DOHH2 (cell line): ENCODE data around the gene MRPL33.

ENCODE experiments used
- H3F3A ChIP-seq: fragments of 200-600 bp; sonication (generic), shearing (Covaris generic); 2 replicates; pipeline ENCODE4 v1.6.0; 2016; ENCODE audit warnings: antibody characterized with exemption, mild to moderate bottlenecking; ENCODE audit not compliant: control insufficient read depth, insufficient read depth
- H3K27ac ChIP-seq: fragments of 200-600 bp; sonication (generic); 2 replicates; pipeline ENCODE4 v1.5.1; 2014; ENCODE audit warnings: low read depth, mild to moderate bottlenecking, low read length, moderate library complexity
- H3K27me3 ChIP-seq: fragments of 200-600 bp; sonication (generic); 2 replicates; pipeline ENCODE4 v1.6.1; 2014; ENCODE audit warnings: mild to moderate bottlenecking, low read length, mixed read lengths; ENCODE audit not compliant: control insufficient read depth
- H3K36me3 ChIP-seq: fragments of 200-600 bp; sonication (generic); 2 replicates; pipeline ENCODE4 v1.6.1; 2014; ENCODE audit warnings: mild to moderate bottlenecking, low read length, moderate library complexity, mixed read lengths; ENCODE audit not compliant: control insufficient read depth
- H3K4me1 ChIP-seq: fragments of 200-600 bp; sonication (generic); 2 replicates; pipeline ENCODE4 v1.6.1; 2014; ENCODE audit warnings: mild to moderate bottlenecking, low read length, mixed read lengths; ENCODE audit not compliant: control insufficient read depth
- H3K4me2 ChIP-seq: fragments of 200-600 bp; sonication (generic); 2 replicates; pipeline ENCODE4 v1.6.0; 2014; ENCODE audit warnings: mild to moderate bottlenecking, low read length, moderate library complexity
- H3K4me3 ChIP-seq: fragments of 200-600 bp; sonication (generic); 2 replicates; pipeline ENCODE4 v1.5.1; 2014; ENCODE audit warnings: mild to moderate bottlenecking, low read length, mixed read lengths
- H3K79me2 ChIP-seq: fragments of 200-600 bp; sonication (generic); 2 replicates; pipeline ENCODE4 v1.6.1; 2014; ENCODE audit warnings: mild to moderate bottlenecking, low read length, mixed read lengths; ENCODE audit not compliant: control insufficient read depth
- H3K9me2 ChIP-seq: fragments of 200-600 bp; sonication (generic); replicated peaks from 2 replicates; pipeline ENCODE4 v1.6.1; 2014; ENCODE audit warnings: mild to moderate bottlenecking, low read length, mixed read lengths; ENCODE audit not compliant: control insufficient read depth
- H3K9me3 ChIP-seq: fragments of 200-600 bp; sonication (generic); 2 replicates; pipeline ENCODE4 v1.6.1; 2014; ENCODE audit warnings: antibody characterized with exemption, low read length, mixed read lengths; ENCODE audit not compliant: control insufficient read depth, insufficient read depth
- H4K20me1 ChIP-seq: fragments of 200-600 bp; sonication (generic); 2 replicates; pipeline ENCODE4 v1.6.0; 2014; ENCODE audit warnings: low read depth, mild to moderate bottlenecking, antibody characterized with exemption, low read length, moderate library complexity; ENCODE audit not compliant: control insufficient read depth, insufficient read depth
- CTCF ChIP-seq: fragments of 200-600 bp; sonication (generic); IDR thresholded peaks from one replicate; pipeline ENCODE4 v1.5.1; 2014; ENCODE audit warnings: antibody characterized with exemption, mild to moderate bottlenecking, low read depth, low read length; ENCODE audit not compliant: poor library complexity, severe bottlenecking
- EZH2phosphoT487 ChIP-seq: fragments of 200-600 bp; sonication (generic); IDR thresholded peaks from 2 replicates; pipeline ENCODE4 v1.6.1; 2017; ENCODE audit warnings: borderline replicate concordance, mild to moderate bottlenecking, antibody characterized with exemption, low read length, moderate library complexity, mixed read lengths

Gene MRPL33

DNA sequence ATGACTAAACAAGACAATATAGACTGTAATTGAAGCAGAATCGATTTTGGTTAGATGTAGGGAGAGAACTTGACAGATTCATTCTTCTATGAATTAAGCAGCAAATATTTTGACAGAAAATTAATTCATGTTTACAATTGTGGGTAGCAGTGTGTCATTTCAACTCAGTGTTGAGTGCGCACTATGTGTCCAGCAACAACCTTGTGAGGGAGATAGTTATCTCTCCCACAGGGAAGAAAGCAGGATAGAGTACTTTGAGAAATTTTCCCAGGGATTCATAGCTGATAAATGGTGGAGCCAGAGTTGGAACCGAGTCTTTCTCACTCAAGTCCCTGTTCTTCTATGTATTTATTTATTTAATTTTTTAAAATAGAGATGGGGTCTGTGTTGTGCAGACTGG, 5.2 kb downstream of the MRPL33 start:
- H3K4me2 ChIP-seq, result no peak overlapping the region
- no peaks in the 10 kb centered on the region for H3K9me3 ChIP-seq
- no peaks in the 10 kb centered on the region for H3K27me3 ChIP-seq
- peaks cover 11% of the 10 kb centered on the region for H3K4me1 ChIP-seq
- H3K36me3 ChIP-seq, result peaks cover 42% of the 10 kb centered on the region
- H3K27ac ChIP-seq, result no peak overlapping the region
- H3K4me3 ChIP-seq, result no peak overlapping the region
- no peak for TF ChIP-seq EZH2phosphoT487
- no peak for TF ChIP-seq CTCF
- H4K20me1 ChIP-seq, result 0 out of 2 replicates have a peak, but pooled peaks cover 5% of the 10 kb centered on the region
- no peaks in the 10 kb centered on the region for H3K9me2 ChIP-seq
- H3F3A ChIP-seq, result no peaks in the 10 kb centered on the region
- peaks cover 63% of the 10 kb centered on the region for H3K79me2 ChIP-seq

- Histone ChIP-seq H3K27me3 (no peaks in the 10 kb centered on the region), H3K27ac (no peak overlapping the region)
These were observed 8.0 kb downstream of the MRPL33 start for GRCh38 chr2:27779417-27780055.

DNA sequence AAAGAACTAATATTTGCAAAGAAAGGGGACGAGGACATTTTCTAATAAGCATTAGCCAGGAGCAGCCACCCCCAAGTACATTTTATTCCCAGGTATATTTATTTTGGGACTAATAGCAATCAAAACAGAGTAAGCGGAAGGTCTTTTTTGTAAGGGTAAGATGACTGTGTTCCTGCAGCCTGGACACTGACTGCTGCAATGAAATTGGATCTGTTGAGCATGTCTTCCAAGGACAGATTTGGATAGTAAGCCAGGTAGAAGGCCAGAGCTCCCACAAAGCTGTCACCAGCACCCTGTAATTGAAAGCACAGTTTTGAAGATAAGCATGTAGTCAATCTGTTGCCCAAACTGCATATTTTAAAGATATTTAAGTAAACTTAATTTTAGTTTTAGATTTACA, 10.0 kb downstream of the MRPL33 start:
- Histone ChIP-seq H3K4me3 (no peak overlapping the region), H3K9me2 (no peaks in the 10 kb centered on the region), H4K20me1 (0 out of 2 replicates have a peak, but pooled peaks cover 5% of the 10 kb centered on the region), H3K36me3 (peaks cover 21% of the 10 kb centered on the region), H3F3A (no peaks in the 10 kb centered on the region), H3K4me2 (no peak overlapping the region), H3K79me2 (peaks cover 18% of the 10 kb centered on the region), H3K4me1 (no peaks in the 10 kb centered on the region), H3K27ac (no peak overlapping the region), H3K9me3 (no peaks in the 10 kb centered on the region), H3K27me3 (no peaks in the 10 kb centered on the region)
- TF ChIP-seq CTCF (no peak), EZH2phosphoT487 (no peak)

More at GRCh38 chr2:27779417-27780055, 8.0 kb downstream of the MRPL33 start:
- no peaks in the 10 kb centered on the region for H3K4me1 ChIP-seq
- H3K9me2 ChIP-seq, result no peaks in the 10 kb centered on the region
- peaks cover 35% of the 10 kb centered on the region for H3K79me2 ChIP-seq
- H3F3A ChIP-seq, result no peaks in the 10 kb centered on the region
- H3K4me3 ChIP-seq, result no peak overlapping the region
- TF ChIP-seq CTCF (no peak), EZH2phosphoT487 (no peak)
- H3K36me3 ChIP-seq, result peaks cover 35% of the 10 kb centered on the region
- no peak overlapping the region for H3K4me2 ChIP-seq
- H4K20me1 ChIP-seq, result 0 out of 2 replicates have a peak, but pooled peaks cover 5% of the 10 kb centered on the region
- H3K9me3 ChIP-seq, result no peaks in the 10 kb centered on the region
